Activated CD8-positive, alpha-beta memory T cell treated with anti-CD3 and anti-CD28 coated beads for 4 hours (primary cell): ENCODE data around the gene FOXK1.
"Not testable (repeated sequence)": the region's sequence is repeated elsewhere in the genome, so short reads cannot be mapped to it uniquely, and the experiment has no call there.

Experiments used
- DNase-seq, 2 donors: peaks; one replicate each; pipeline ENCODE4 v3.0.0-alpha.2; 2020; ENCODE audit warnings: low read depth in 2 of 2

The FOXK1 gene

DNA sequence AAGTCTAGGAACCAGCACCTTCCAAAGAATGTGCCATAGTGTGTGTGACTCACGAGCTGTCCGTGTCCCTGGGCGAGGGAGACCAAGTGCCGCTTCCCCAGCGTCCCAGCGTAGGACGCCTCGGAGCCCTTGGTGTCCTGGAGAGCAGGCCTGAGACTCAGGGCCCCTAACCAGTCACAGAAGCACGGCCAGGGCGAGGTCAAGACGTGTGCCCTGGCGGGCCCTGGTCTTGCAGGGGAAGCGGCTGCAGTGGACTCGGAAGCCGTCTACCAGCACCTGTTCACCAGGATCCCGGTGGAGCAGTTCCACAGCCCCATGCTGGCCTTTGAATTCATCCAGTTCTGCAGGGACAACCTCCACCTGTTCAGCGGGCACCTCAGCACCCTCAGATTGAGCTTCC is 103.9 kb downstream of the FOXK1 start:
- DNase-seq, result no peak

DNA sequence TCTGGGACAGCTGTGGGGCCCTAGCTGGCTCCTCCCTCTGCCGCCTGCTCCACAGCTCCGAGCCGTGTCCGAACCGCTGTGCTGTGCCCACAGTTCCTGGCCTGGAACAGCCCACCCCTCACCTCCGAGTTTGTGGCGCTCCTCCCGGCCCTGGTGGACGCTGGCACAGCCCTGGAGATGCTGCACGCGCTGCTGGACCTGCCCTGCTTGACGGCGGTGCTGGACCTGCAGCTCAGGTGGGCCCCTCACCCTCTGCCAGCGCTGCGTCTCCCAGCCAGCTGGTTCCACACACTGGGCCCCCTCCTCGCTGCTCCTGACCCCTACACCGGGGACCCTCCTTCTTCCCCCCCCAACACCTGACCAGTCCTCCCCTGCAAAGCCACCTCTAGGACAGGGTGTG is 105.4 kb downstream of the FOXK1 start:
- DNase-seq, result no peak

DNA sequence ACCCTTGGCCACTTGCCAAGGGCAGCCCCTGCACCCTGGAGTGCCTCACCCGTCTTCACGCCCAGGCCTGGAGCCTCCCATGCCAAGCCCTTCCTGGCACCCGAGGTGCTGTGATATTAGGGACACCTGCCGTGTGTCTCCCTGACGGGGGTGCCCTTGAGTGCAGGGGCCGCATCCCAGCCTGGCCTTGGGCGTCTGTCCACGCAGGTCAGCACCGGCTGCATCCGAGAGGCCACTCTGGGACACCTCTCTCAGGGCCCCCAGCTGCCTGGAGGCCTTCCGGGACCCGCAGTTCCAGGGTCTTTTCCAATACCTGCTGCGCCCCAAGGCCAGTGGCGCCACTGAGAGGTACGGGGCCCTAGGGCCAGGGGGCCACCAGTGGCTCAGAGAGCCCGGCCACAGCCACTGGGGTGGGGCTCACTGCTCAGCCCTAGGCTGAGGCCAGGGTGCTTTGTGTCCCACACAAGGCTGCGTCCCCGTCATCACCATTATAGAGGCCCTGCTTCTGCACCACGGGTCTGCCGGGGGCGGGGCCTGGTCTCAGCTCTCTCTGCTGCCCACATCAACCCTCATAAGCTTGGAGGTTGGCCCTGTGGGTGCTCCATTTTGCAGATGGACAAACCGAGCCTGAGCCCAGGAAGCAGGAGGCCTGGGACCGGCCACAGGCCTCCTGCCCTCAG is 106.0 kb downstream of the FOXK1 start:
- no peak for DNase-seq

DNA sequence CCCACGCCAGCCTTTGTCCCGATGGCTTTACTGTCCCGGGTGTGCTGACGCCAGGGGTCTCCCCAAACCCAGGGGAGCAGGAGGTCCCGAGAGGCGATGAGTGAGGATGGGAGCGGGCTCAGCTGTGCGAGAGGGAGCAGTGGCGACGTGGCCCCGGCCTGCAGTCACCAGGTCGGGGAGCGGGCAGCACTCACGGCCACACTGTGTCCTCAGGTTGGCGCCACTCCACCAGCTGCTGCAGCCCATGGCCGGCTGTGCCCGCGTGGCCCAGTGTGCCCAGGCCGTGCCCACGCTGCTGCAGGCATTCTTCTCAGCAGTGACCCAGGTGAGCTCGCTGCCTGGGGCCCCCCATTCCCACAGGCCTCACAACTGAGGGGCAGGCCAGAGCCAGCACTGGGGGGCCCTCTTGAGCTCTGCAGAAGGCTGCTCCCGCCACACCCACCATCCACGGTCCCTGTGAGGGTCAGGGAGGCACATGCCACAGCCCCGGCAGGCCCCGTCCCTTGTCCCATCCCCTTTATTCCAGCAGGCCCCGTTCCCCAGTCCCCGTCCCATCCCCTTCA is 106.6 kb downstream of the FOXK1 start:
- DNase-seq, result no peak

DNA sequence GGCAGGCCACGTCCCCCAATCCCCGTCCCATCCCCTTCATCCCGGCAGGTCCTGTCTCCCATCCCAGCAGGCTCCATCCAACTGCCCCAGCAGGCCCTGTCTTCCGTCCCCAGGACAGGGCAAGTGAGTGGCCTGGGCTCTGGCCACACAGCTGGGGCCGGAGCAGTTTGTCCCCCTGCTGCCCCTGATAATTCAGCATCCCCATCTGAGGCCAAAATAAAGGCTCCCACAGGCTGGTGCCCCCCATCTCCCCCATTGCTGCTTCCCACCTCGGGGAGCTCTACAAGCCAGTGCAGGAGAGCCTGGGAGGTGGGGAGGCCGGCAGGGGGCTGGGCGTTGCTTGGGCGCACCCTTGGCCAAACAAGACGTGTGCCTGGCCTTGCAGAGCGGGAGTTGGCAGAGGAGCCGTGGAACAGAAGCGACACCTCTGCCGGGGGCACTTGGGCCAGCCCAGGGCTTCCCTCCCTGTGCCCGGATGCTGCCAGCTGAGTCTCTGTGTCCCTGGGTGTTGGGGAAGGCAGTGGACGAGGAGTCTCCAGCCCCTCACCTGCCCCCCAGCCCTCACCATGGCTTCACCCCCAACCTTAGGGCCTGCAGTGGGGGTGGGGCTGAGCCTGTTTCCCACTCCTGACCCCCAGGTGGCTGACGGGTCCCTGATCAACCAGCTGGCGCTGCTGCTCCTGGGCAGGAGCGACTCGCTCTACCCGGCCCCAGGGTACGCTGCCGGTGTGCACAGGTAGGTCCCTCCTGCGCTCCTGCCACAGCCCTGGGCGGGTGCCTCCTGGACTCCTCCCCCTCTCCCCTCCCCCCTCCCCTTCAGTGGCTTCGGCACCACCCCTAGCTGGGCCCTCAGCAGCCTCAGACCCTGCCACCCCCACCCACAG is 107.3 kb downstream of the FOXK1 start:
- DNase-seq, result no peak

DNA sequence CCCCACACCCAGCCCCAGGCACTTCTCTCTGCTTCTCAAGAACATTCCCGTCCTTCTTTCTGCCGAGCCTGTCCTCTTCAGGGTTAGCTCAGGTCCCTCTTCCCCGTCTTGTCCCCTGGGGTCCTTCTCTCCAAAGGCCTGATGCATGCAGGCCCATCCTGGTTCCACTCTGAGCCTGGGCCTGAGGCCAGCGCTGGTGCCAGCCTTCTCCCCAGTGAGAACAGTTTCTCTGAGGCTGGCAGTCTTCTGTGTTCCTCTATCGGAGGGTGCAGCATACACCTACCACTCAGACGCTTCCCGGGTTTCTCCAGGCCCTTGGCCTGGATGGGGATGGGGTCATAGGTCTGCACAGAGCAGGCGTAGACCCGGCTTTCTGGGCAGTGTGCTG is 108.0 kb downstream of the FOXK1 start:
- no peak for DNase-seq

DNA sequence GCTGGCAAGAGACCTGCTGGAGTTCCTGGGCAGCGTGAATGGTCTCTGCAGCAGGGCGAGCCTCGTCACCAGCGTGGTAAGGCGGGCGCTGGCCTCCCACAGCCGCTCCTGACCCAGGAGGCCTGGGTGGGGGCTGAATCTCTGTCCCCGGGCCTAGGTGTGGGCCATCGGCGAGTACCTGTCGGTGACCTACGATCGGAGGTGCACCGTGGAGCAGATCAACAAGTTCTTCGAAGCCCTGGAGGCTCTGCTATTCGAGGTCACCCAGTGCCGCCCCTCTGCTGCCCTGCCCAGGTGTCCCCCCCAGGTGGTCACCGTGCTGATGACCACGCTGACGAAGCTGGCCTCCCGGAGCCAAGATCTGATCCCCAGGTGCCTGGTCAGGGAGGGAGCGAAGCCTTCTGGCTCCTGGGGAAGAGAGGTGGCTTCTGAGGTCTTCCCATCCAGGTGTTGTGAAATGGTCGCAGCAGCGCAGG is 108.5 kb downstream of the FOXK1 start:
- DNase-seq, result no peak

DNA sequence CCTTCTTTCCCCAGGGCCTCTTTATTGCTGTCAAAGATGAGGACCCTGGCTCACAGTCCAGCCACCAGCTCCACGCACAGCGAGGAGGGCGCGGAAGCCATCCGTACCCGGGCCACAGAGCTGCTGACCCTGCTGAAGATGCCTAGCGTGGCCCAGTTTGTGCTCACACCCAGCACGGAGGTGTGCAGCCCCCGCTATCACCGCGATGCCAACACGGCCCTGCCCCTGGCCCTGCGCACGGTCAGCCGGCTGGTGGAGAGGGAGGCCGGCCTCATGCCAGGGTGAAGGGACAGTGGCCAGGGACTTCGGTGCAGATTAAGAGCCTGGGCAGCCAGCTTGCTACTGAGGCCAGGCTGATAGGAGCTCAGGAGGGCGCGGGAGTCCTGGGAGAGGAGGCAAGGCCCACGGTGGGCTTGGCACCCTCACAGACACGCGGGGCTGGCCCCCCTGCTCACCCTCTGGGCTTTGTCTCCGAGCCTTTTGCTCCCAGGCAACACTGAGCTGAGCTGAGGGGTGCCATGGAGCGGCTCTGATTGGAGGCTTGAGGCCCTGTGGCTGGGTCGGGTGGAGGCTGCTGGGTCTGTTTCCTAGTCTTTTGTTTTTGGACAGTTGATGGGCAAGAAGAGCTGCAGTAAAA is 109.1 kb downstream of the FOXK1 start:
- no peak for DNase-seq

DNA sequence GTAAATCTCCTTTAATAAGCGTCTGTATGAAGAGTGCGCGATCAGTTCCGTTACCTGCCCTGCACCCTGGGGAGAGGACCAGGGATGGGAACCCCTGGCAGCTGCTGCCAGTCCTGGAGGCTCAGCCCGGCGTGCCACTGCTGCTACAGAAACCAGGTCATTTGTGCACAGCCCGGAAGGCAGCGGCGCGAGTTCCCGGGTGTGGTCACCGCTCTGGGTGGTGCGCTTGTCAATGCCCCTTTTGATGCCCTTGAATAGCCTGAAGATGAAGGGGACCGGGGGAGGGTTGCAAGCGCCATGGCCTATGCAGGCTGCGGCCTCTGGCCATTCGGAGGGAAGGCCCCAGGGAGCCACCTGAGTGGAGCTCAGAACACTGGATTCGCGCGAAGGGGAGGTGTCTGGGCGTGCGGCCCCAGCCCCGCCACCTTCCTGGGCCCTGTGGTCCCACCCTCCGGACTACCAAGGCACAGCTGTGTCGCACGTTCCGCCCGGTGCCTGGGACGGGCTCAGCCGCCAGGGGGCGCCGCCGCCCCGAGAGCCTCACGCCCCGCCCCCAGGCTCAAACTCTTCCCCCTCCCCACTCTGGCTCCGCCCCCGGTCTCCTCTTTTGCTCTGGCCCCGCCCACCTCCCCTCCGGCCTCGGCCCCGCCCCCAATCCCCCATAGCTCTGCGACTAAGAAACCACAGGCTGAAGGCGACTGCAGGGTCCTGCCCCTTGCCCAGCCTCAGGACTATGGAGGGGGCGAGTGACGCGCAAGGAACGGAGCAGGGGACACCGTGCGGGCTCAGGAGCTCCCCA is 109.8 kb downstream of the FOXK1 start:
- peak; percentile 60 to 65 for DNase-seq

DNA sequence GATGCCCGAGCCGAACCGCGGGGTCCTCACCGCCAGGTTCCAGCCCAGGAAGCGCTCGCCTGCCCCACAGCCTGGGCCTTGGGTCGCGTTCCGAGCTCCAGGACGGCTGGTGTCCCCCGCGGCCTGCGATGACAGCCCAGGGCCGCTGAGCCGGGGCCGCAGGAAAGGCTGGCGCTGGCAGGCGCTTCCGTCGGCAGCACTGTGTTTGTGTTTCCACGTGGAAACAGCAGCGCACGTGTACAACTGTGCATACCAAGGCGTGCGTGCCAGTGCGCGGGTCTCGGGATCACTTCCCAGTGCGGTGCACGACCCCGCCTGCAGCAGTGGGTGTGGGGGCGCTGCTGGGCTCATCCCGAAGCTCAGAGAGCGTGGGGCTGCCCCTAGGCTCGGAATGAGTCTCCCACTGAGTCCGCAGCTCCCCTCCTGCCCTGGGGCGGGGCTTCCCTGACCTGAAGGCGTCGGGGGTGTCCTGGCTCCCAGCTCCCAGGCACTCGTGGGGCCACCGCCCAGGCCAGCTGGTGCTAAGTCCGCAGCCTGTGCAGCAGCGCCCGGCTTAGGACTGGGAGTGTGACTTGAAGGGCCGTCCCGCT is 110.5 kb downstream of the FOXK1 start:
- no peak for DNase-seq

DNA sequence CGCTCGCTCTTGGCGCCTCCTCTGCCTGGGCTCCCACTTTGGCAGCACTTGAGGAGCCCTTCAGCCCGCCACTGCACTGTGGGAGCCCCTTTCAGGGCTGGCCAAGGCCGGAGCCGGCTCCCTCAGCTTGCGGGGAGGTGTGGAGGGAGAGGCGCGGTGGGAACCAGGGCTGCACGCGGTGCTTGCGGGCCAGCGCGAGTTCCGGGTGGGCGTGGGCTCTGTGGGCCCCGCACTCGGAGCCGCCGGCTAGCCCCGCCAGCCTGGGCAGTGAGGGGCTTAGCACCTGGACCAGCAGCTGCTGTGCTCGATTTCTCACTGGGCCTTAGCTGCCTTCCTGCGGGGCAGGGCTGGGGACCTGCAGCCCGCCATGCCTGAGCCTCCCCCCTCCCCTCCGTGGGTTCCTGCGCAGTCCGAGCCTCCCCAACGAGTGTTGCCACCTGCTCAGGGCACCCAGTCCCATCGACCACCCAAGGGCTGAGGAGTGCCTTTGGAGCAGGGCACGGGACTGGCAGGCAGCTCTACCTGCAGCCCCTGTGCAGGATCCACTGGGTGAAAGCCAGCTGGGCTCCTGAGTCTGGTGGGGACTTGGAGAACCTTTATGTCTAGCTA is 111.4 kb downstream of the FOXK1 start:
- DNase-seq, result not testable (repeated sequence)

DNA sequence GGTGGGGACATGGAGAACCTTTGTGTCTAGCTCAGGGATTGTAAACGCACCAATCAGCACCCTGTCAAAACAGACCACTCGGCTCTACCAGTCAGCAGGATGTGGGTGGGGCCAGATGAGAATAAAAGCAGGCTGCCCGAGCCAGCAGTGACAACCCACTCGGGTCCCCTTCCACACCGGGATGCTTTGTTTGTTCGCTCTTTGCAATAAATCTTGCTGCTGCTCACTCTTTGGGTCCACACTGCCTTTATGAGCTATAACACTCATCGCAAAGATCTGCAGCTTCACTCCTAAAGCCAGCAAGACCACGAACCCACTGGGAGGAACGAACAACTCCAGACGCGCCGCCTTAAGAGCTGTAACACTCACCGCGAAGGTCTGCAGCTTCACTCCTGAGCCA is 112.1 kb downstream of the FOXK1 start:
- DNase-seq, result not testable (repeated sequence)

DNA sequence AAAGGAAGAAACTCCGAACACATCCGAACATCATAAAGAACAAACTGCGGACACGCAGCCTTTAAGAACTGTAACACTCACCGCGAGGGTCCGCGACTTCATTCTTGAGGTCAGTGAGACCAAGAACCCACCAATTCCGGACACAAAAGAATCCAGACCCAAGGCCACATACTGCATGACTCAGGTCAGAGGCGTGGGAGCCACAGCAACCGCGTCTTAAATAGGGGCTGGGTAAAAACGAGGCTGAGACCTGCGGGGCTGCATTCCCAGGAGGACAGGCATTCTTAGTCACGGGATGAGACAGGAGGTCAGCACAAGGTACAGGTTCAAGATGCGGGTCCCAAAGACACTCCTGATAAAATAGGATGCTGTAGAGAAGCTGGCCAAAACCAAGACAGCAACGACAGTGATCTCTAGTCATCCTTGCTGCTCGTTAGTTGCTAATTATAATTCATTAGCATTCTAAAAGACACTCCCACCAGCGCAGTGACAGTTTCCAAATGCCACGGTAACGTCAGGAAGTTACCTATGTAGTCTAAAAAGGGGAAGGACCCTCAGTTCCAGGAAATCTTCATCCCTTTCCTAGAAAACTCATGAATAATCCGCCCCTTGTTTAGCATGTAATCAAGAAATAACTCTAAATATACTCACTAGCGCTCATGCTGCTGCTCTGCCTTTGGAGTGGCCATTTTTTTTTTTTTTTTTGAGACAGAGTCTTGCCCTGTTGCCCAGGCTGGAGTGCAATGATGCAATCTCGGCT is 112.7 kb downstream of the FOXK1 start:
- DNase-seq, result no peak

DNA sequence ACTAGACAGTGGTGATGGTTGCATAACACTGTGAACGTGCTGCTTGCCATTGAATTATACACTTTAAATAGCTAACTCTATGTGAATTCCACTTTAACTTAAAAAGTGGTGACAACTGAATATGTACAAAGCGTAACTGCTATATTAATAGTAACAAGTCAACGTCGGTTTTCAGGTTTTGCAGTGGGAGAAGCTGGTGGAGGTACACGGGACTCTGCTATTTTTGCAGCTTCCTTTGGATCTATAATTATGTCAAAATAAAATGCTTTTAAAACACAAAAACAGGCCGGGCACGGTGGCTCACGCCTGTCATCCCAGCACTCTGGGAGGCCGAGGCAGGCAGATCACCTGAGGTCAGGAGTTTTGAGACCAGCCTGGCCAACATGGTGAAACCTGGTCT is 114.4 kb downstream of the FOXK1 start:
- DNase-seq, result no peak

DNA sequence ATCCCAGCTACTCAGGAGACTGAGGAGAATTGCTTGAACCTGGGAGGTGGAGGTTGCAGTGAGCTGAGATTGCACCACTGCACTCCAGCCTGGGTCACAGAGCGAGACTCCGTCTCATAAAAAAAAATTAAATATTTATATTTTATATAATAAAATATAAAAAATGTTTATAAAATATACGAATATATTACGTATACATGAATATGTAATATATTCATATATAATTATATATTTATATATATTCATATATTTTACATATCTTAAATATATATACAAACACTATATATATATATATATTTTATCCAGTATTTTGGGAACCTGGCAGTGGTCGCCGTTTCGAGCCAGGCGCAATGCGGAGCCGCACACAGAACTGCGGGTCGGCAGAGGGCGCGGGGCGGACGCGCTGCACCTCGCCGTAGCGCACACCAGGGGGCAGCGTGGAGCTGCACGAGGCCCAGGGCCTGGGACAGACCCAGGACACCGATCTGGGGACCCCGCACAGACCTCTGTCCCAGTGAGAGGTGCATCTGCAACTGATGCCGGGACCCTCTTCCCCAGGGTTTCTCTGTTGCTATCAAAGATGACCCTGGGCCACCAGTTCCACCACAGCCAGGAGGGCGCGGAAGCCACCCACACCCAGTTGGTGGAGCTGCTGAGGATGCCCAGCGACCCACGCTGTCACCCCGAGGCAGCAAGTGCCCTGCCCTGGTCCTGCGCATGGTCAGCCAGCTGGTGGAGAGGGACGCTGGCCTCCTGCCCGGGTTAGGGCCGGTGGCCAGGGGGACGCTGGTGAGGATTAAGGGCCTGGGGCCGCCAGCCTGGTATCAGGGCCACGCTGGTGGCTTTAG is 116.0 kb downstream of the FOXK1 start:
- peak in 1 of 2 donors; percentile 27 for DNase-seq

DNA sequence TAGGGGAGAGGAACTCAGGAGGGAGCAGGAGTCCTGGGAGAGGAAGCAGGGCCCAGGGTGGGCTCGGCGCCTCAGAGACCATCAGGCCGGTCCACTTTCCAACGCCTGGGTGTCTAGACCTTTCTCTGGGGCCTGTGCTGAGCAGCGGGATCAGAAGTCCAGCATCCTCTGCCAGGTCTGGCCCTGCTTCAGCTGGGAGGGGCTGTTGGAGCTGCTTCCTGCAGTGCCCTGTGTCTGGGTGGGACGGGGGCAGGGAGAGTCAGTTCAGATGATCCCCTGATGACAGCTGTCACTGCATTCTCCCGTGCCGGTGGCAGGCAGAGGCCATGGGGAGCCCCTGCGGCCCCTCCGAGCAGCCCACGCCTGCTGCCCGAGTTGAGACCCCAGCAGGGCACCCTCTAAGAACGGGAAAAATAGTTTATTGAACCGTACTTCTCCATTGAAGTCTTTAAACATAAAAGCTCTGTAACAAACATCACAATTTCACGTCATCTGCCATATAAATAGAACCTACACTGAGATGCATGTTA is 116.7 kb downstream of the FOXK1 start:
- DNase-seq, result no peak

DNA sequence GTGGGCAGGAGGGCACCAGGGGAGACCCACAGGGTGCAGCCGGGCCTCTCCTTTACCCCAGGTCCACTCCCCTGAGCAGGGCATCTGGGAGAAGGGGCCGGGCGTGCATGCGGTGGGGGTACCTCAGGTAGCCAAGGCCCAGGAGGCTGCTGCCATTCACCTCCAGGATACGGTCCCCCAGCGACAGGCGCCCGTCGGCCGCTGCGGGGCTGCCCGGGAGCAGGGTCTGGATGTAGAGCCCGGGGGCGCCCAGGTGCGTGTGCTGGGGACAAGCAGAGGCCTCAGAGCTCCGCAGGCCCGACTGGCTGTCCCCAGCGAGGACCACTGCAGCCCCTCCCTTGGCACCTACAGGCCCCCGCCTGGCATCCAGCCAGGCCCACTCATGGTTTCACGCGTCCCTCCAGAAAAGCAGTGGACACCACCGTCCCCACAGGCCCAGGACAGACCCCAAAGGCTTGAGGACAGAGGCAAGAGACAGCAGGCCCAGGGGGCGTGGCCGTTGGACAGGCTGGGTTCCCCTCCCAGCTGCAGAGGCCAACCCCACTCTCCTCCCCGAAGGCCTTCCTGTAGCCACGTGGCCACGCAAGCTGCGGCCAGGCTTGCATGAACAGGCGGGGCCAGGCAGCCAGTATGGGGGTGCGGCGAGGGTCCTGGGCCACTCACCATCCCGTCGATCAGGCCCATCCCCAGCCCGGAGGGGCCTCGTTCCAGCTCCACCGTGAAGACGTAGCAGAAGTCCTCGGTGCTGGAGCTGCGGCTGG is 117.6 kb downstream of the FOXK1 start:
- no peak for DNase-seq

DNA sequence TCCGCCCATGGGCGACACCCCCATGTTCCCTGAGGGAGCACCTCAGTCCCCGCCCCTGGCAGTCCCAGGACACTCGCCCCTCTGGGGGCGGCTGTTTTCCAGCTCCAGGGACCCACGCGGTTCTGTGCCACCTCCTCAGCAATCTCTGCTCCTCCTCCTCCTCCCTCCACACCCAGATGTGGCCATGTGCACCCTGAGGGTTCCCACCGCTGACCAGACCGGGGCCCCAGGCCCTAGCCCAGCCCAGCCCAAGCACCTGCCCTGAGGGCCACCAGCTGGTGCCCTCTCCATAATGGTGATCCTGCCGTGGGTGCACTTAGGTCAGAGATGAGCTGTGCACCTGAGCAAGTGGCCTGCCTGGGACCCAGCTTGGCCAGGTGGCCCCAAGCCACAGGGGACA is 118.4 kb downstream of the FOXK1 start:
- no peak for DNase-seq
